ENCODE data around the gene PDE8A. TPM values are rescaled to one million over a fixed set of nuclear protein-coding genes. Genes with fewer than 3 reads are reported as not detected.

PDE8A gene
- total RNA-seq, 2 experiments from 2014 or later: 12.6 to 12.8 TPM

- Mint-ChIP-seq H3K27me3 (ENCODE audit: low read depth) (no peaks in the 10 kb centered on the region), H3K9me3 (ENCODE audit: insufficient read depth) (no peaks in the 10 kb centered on the region), H3K4me3 (no peak overlapping the region), H3K4me1 (ENCODE audit: low read depth) (peaks cover 55% of the 10 kb centered on the region), H3K27ac (peak overlapping the region; percentile 28), H3K36me3 (ENCODE audit: low read depth) (no peaks in the 10 kb centered on the region)
- DNase-seq (no peak), ATAC-seq (peak; percentile 35)
- ChIA-PET CTCF (interaction anchor here (1.9 kb wide), 1 partner anchor 13 kb away, joined by 10 read pairs; no protein-coding TSS in a partner anchor), POLR2A (no interaction called here)
These were observed 49.7 kb downstream of the PDE8A start for GRCh38 chr15:85031086-85031943.

DNA sequence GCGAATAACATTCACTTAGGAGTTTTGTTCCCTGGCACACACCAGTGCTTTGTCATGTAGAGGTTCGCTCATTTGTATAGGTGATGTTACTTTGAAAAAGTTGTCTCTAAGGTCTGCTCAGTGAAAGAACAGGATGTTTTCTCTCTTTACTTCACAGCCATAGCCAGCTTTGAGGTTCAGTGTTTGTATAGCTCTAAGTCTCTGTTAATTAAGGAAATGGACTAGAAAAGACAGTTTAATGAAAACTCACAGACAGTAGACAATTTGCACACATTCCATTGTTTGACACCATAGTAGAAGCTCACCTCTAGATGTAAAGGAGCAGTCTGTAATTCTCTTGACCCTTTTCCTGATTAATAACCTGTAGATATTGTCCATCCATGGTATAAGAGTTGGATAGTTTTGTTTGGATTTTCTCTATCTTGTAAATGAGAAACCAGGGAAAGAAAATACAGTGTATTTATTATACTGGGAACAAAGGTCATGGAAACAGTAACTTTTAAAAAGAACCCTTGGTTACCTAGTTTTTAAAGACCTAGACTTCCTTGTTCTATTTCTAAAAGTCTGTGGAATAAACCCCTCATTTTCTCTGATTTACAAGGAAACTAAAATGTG is 50.4 kb downstream of the PDE8A start:
- ChIA-PET POLR2A (no interaction called here), CTCF (interaction anchor here (1.9 kb wide), 1 partner anchor 12 kb away, joined by 10 read pairs; no protein-coding TSS in a partner anchor)
- Mint-ChIP-seq H3K27ac (peak overlapping the region; percentile 28), H3K36me3 (ENCODE audit: low read depth) (no peaks in the 10 kb centered on the region), H3K4me1 (ENCODE audit: low read depth) (peaks cover 56% of the 10 kb centered on the region), H3K4me3 (no peak overlapping the region), H3K9me3 (ENCODE audit: insufficient read depth) (no peaks in the 10 kb centered on the region), H3K27me3 (ENCODE audit: low read depth) (no peaks in the 10 kb centered on the region)
- no peak for ATAC-seq
- no peak for DNase-seq

DNA sequence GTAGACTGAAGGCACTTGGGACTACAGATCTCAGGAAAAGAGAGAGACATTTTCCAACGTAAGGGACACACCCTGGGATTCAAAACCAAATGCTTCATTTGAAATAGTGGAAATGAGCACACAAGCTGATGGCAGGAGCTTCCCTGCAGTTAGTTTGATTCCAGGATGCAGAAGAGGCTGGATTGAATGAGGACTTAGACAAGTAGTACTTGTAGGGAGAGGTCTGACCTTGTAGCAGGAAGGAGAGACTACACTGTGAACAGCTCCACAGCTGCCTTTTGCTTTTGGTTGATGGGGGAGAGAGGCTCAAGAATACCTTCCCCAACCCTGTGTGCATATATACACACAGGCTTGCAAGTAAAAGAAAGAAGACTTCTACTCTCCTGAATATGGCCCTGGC is 51.5 kb downstream of the PDE8A start:
- ChIA-PET CTCF (no interaction called here), POLR2A (no interaction called here)
- H3K36me3 Mint-ChIP-seq (ENCODE audit: low read depth): no peaks in the 10 kb centered on the region
- ATAC-seq (no peak), DNase-seq (no peak)
- no peak overlapping the region for H3K27ac Mint-ChIP-seq
- H3K4me1 Mint-ChIP-seq (ENCODE audit: low read depth): peaks cover 55% of the 10 kb centered on the region
- no peak overlapping the region for H3K4me3 Mint-ChIP-seq
- H3K27me3 Mint-ChIP-seq (ENCODE audit: low read depth): no peaks in the 10 kb centered on the region
- H3K9me3 Mint-ChIP-seq (ENCODE audit: insufficient read depth): no peaks in the 10 kb centered on the region

GRCh38 chr15:85034276-85034675 is 52.6 kb downstream of the PDE8A start:
- ATAC-seq (no peak), DNase-seq (no peak)
- Mint-ChIP-seq H3K27ac (no peak overlapping the region), H3K9me3 (ENCODE audit: insufficient read depth) (no peaks in the 10 kb centered on the region), H3K36me3 (ENCODE audit: low read depth) (no peaks in the 10 kb centered on the region), H3K27me3 (ENCODE audit: low read depth) (no peaks in the 10 kb centered on the region), H3K4me1 (ENCODE audit: low read depth) (peaks cover 45% of the 10 kb centered on the region), H3K4me3 (no peak overlapping the region)
- ChIA-PET POLR2A (no interaction called here), CTCF (interaction anchor here (1.4 to 2.6 kb wide), 2 partner anchors 10 to 135 kb away, joined by 3 to 6 read pairs; no protein-coding TSS in a partner anchor)

DNA sequence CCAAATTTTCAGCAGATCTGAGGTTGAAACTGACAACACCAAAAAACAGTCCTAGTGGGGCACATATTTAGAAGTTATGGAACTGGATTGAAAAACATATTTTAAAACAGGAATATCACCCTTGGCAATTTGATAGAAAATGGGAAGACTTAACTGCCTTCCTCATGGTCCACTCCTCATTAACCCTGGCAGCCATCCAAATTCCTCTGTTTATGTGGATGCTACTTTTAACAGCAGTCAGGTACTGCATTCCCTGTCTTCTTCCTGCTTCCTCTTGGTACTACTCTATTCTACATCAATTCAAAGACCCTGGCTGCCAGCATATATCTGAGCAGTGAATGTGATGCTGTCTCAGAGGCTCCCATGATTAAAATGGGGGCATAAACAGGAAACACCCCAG is 54.3 kb downstream of the PDE8A start:
- Mint-ChIP-seq H3K9me3 (ENCODE audit: insufficient read depth) (no peaks in the 10 kb centered on the region), H3K27me3 (ENCODE audit: low read depth) (no peaks in the 10 kb centered on the region), H3K36me3 (ENCODE audit: low read depth) (no peaks in the 10 kb centered on the region), H3K4me3 (no peak overlapping the region), H3K27ac (no peak overlapping the region), H3K4me1 (ENCODE audit: low read depth) (peaks cover 30% of the 10 kb centered on the region)
- DNase-seq (no peak), ATAC-seq (no peak)
- POLR2A ChIA-PET: no interaction called here
- CTCF ChIA-PET: interaction anchor here (2.6 kb wide), 1 partner anchor 8 kb away, joined by 6 read pairs; no protein-coding TSS in a partner anchor

- Mint-ChIP-seq H3K27ac (peak overlapping the region; percentile 28), H3K27me3 (ENCODE audit: low read depth) (no peaks in the 10 kb centered on the region), H3K9me3 (ENCODE audit: insufficient read depth) (no peaks in the 10 kb centered on the region), H3K4me3 (no peak overlapping the region), H3K4me1 (ENCODE audit: low read depth) (peaks cover 25% of the 10 kb centered on the region), H3K36me3 (ENCODE audit: low read depth) (no peaks in the 10 kb centered on the region)
- CTCF ChIA-PET: interaction anchor here (0.6 to 2.6 kb wide), 2 partner anchors 8 to 48 kb away, joined by 3 to 6 read pairs; no protein-coding TSS in a partner anchor
- POLR2A ChIA-PET: no interaction called here
- DNase-seq (no peak), ATAC-seq (no peak)
These were observed 55.1 kb downstream of the PDE8A start for GRCh38 chr15:85036716-85037115.

- Mint-ChIP-seq H3K27me3 (ENCODE audit: low read depth) (no peaks in the 10 kb centered on the region), H3K27ac (no peak overlapping the region), H3K36me3 (ENCODE audit: low read depth) (no peaks in the 10 kb centered on the region), H3K4me1 (ENCODE audit: low read depth) (peaks cover 20% of the 10 kb centered on the region), H3K4me3 (no peak overlapping the region), H3K9me3 (ENCODE audit: insufficient read depth) (no peaks in the 10 kb centered on the region)
- ATAC-seq (no peak), DNase-seq (no peak)
- POLR2A ChIA-PET: no interaction called here
- CTCF ChIA-PET: interaction anchor here (1.0 kb wide), 1 partner anchor 50 kb away, joined by 4 read pairs; no protein-coding TSS in a partner anchor
These were observed 56.0 kb downstream of the PDE8A start for GRCh38 chr15:85037641-85038040.

DNA sequence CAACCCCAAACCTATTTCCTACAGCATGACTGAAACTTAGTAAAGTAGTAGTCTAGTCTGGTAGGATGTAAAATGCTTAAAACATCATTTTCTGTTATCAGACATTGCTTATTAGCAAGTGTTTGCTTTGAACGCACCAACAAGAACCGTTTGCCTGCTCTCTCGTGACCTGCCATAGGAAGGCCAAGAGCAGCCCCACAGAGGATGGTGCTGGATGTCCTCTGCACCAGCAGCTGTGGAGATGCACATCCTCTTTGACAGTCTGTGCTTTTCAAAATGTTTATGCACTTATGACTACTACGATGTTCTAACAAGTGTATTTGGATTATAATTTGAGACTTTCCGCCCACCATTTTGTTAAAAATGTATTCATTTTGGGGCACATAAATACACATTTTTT is 59.6 kb downstream of the PDE8A start:
- Mint-ChIP-seq H3K36me3 (ENCODE audit: low read depth) (no peaks in the 10 kb centered on the region), H3K27ac (no peak overlapping the region), H3K4me3 (no peak overlapping the region), H3K27me3 (ENCODE audit: low read depth) (no peaks in the 10 kb centered on the region), H3K9me3 (ENCODE audit: insufficient read depth) (no peaks in the 10 kb centered on the region), H3K4me1 (ENCODE audit: low read depth) (peaks cover 29% of the 10 kb centered on the region)
- ChIA-PET POLR2A (no interaction called here), CTCF (no interaction called here)
- ATAC-seq (no peak), DNase-seq (no peak)

- CTCF ChIA-PET: interaction anchor here (0.8 to 2.3 kb wide), 23 partner anchors 9 to 456 kb away, joined by 3 to 17 read pairs (median 5); partner anchors contain the start of gene PDE8A
- POLR2A ChIA-PET: interaction anchor here (1.6 kb wide), 1 partner anchor 63 kb away, joined by 5 read pairs; the partner anchor contains the start of gene PDE8A
- H3K27ac Mint-ChIP-seq: no peak overlapping the region
- H3K4me3 Mint-ChIP-seq: no peak overlapping the region
- no peaks in the 10 kb centered on the region for H3K36me3 Mint-ChIP-seq (ENCODE audit: low read depth)
- no peaks in the 10 kb centered on the region for H3K27me3 Mint-ChIP-seq (ENCODE audit: low read depth)
- peak; percentile 40 for ATAC-seq
- peaks cover 35% of the 10 kb centered on the region for H3K4me1 Mint-ChIP-seq (ENCODE audit: low read depth)
- H3K9me3 Mint-ChIP-seq (ENCODE audit: insufficient read depth): no peaks in the 10 kb centered on the region
- peak; percentile 59 for DNase-seq
These were observed 62.7 kb downstream of the PDE8A start for GRCh38 chr15:85044251-85044853.

GRCh38 chr15:85044894-85045293 is 63.2 kb downstream of the PDE8A start:
- Mint-ChIP-seq H3K36me3 (ENCODE audit: low read depth) (peaks cover 4% of the 10 kb centered on the region), H3K27ac (peak overlapping the region; percentile 7)

GRCh38 chr15:85045615-85046014 is 64.0 kb downstream of the PDE8A start:
- no peak overlapping the region for H3K4me3 Mint-ChIP-seq
- DNase-seq (no peak), ATAC-seq (no peak)
- no peak overlapping the region for H3K27ac Mint-ChIP-seq
- H3K4me1 Mint-ChIP-seq (ENCODE audit: low read depth): peaks cover 45% of the 10 kb centered on the region
- ChIA-PET POLR2A (no interaction called here), CTCF (interaction anchor here (1.3 to 2.3 kb wide), 5 partner anchors 10 to 458 kb away, joined by 6 to 13 read pairs (median 9); no protein-coding TSS in a partner anchor)
- H3K36me3 Mint-ChIP-seq (ENCODE audit: low read depth): peaks cover 6% of the 10 kb centered on the region
- H3K27me3 Mint-ChIP-seq (ENCODE audit: low read depth): no peaks in the 10 kb centered on the region
- H3K9me3 Mint-ChIP-seq (ENCODE audit: insufficient read depth): peaks cover 4% of the 10 kb centered on the region

More at GRCh38 chr15:85044894-85045293, 63.2 kb downstream of the PDE8A start:
- H3K9me3 Mint-ChIP-seq (ENCODE audit: insufficient read depth): peaks cover 4% of the 10 kb centered on the region
- peaks cover 38% of the 10 kb centered on the region for H3K4me1 Mint-ChIP-seq (ENCODE audit: low read depth)
- no peaks in the 10 kb centered on the region for H3K27me3 Mint-ChIP-seq (ENCODE audit: low read depth)
- POLR2A ChIA-PET: interaction anchor here (1.6 kb wide), 1 partner anchor 64 kb away, joined by 5 read pairs; the partner anchor contains the start of gene PDE8A
- ATAC-seq: peak; percentile 41
- CTCF ChIA-PET: interaction anchor here (1.0 to 2.3 kb wide), 19 partner anchors 9 to 457 kb away, joined by 3 to 17 read pairs (median 6); partner anchors contain the start of gene PDE8A
- no peak overlapping the region for H3K4me3 Mint-ChIP-seq
- no peak for DNase-seq

Measured in activated CD8-positive, alpha-beta T cell treated with anti-CD3 and anti-CD28 coated beads, Interleukin-2, amount 10 ng/mL, durations not matched to agents 7 days and 5 days (primary cell).